Stimulated activated CD8-positive, alpha-beta memory T cell treated with anti-CD3 and anti-CD28 coated beads, Interleukin-15, amount 100 ng/mL, for 4 hours (primary cell): Measurements from ENCODE around the gene FNDC8.
"Not testable (repeated sequence)": the region's sequence is repeated elsewhere in the genome, so short reads cannot be mapped to it uniquely, and the experiment has no call there.

Experiments
- DNase-seq, 2 donors: peaks; one replicate each; pipeline ENCODE4 v3.0.0-alpha.2; 2020; ENCODE audit warnings: low read depth in 2 of 2

Gene FNDC8

GRCh38 chr17:35141681-35142466, 20.5 kb downstream of the FNDC8 start, which contains the start of gene NLE1:
TSS of gene NLE1 (minus strand) at chr17:35142303. CDS start at chr17:35142275, 28 bp downstream.
- peak; percentile 73 to 76 for DNase-seq

GRCh38 chr17:35142467-35142796, 21.0 kb downstream of the FNDC8 start:
- no peak for DNase-seq

GRCh38 chr17:35144840-35145239, 23.4 kb downstream of the FNDC8 start:
- no peak for DNase-seq

- no peak for DNase-seq
Measured at GRCh38 chr17:35146214-35146833, 24.9 kb downstream of the FNDC8 start.

- no peak for DNase-seq
Measured at GRCh38 chr17:35147375-35147905, 26.0 kb downstream of the FNDC8 start, which contains the start of gene UNC45B. TSS of gene UNC45B (plus strand) at chr17:35147817. CDS start at chr17:35148264, 447 bp downstream.

- no peak for DNase-seq
Measured at GRCh38 chr17:35148144-35148543, 26.7 kb downstream of the FNDC8 start.

- no peak for DNase-seq
Measured at GRCh38 chr17:35149941-35150340, 28.5 kb downstream of the FNDC8 start.

GRCh38 chr17:35151080-35151479, 29.7 kb downstream of the FNDC8 start:
- not testable (repeated sequence) for DNase-seq

- DNase-seq: no peak
Measured at GRCh38 chr17:35152421-35153140, 31.2 kb downstream of the FNDC8 start.

GRCh38 chr17:35154196-35155165, 33.1 kb downstream of the FNDC8 start:
- DNase-seq: no peak

- no peak for DNase-seq
Measured at GRCh38 chr17:35155246-35155645, 33.8 kb downstream of the FNDC8 start.

- no peak for DNase-seq
Measured at GRCh38 chr17:35159940-35160339, 38.5 kb downstream of the FNDC8 start.

GRCh38 chr17:35160354-35161201, 39.2 kb downstream of the FNDC8 start:
- DNase-seq: no peak

- DNase-seq: no peak
Measured at GRCh38 chr17:35161281-35161761, 39.9 kb downstream of the FNDC8 start.

- no peak for DNase-seq
Measured at GRCh38 chr17:35162755-35163154, 41.3 kb downstream of the FNDC8 start.

- no peak for DNase-seq
Measured at GRCh38 chr17:35163886-35164285, 42.5 kb downstream of the FNDC8 start.

- no peak for DNase-seq
Measured at GRCh38 chr17:35164716-35165115, 43.3 kb downstream of the FNDC8 start.

GRCh38 chr17:35166526-35166925, 45.1 kb downstream of the FNDC8 start:
- no peak for DNase-seq

- DNase-seq: no peak
Measured at GRCh38 chr17:35167046-35167445, 45.6 kb downstream of the FNDC8 start.

GRCh38 chr17:35167666-35168065, 46.3 kb downstream of the FNDC8 start:
- no peak for DNase-seq
